Brain microvascular endothelial cell (primary cell): ENCODE results near the gene IQCC.

Experiments used
- DNase-seq: peaks from one replicate; pipeline ENCODE4 v3.0.0-alpha.2; 2020
- H3K27ac ChIP-seq: fragments of 250-450 bp; sonication (Bioruptor Pico); 2 replicates; pipeline ENCODE4 v1.5.1; 2020; ENCODE audit warnings: mild to moderate bottlenecking, moderate library complexity
- H3K27me3 ChIP-seq: fragments of 250-450 bp; sonication (Bioruptor Pico); replicated peaks from 2 replicates; pipeline ENCODE4 v1.5.1; 2020; ENCODE audit warnings: mild to moderate bottlenecking
- H3K36me3 ChIP-seq: fragments of 250-450 bp; sonication (Bioruptor Pico); replicated peaks from 2 replicates; pipeline ENCODE4 v1.5.1; 2020; ENCODE audit warnings: mild to moderate bottlenecking
- H3K4me3 ChIP-seq: 2 replicates; pipeline ENCODE4 v1.5.1; 2011; ENCODE audit warnings: low read depth, mild to moderate bottlenecking, control low read depth, low read length, moderate library complexity
- CTCF ChIP-seq: IDR thresholded peaks from 2 replicates; pipeline ENCODE4 v1.5.1; 2011; ENCODE audit warnings: low read depth, mild to moderate bottlenecking, moderate library complexity, low read length, control low read depth, inconsistent platforms; ENCODE audit errors: missing control alignments
- in situ Hi-C: cut with HindIII; loops from 2 replicates; pipeline ENCODE4 v1.10.0; 2017; ENCODE audit warnings: low sequenced_read_pairs, low pct_ligation_motif_present

The IQCC gene

GRCh38 chr1:32250893-32251716 lies 45.6 kb downstream of the IQCC start, which contains the start of gene LCK:
Gene LCK (plus strand): TSS chr1:32251265. CDS start chr1:32274330, 23,065 bp downstream.
- no peak for TF ChIP-seq CTCF
- H3K27me3 ChIP-seq = no peaks in the 10 kb centered on the region
- no peak within 1 kb of the TSS for H3K4me3 ChIP-seq
- no peaks in the 10 kb centered on the region for H3K36me3 ChIP-seq
- in situ Hi-C loops = no loop called here
- no peak for DNase-seq
- H3K27ac ChIP-seq = no peak within 1 kb of the TSS

- H3K27ac ChIP-seq = no peak overlapping the region
- in situ Hi-C loops = no loop called here
- no peak for TF ChIP-seq CTCF
- H3K27me3 ChIP-seq = no peaks in the 10 kb centered on the region
- H3K4me3 ChIP-seq = no peak overlapping the region
- DNase-seq = no peak
- no peaks in the 10 kb centered on the region for H3K36me3 ChIP-seq
These were observed 49.9 kb downstream of the IQCC start for GRCh38 chr1:32255072-32256071.

GRCh38 chr1:32256473-32257226 lies 51.2 kb downstream of the IQCC start:
- H3K27me3 ChIP-seq = no peaks in the 10 kb centered on the region
- H3K4me3 ChIP-seq = no peak overlapping the region
- no peak for TF ChIP-seq CTCF
- no peaks in the 10 kb centered on the region for H3K36me3 ChIP-seq
- in situ Hi-C loops = no loop called here
- H3K27ac ChIP-seq = no peak overlapping the region
- DNase-seq = no peak

- no peaks in the 10 kb centered on the region for H3K36me3 ChIP-seq
- no peak for TF ChIP-seq CTCF
- no peak for DNase-seq
- in situ Hi-C loops = no loop called here
- H3K27me3 ChIP-seq = no peaks in the 10 kb centered on the region
- H3K27ac ChIP-seq = no peak overlapping the region
- H3K4me3 ChIP-seq = no peak overlapping the region
These were observed 51.7 kb downstream of the IQCC start for GRCh38 chr1:32257227-32257508.
